Liver (tissue), 3 donors: Measurements from ENCODE around the gene IL1RAPL2.

ENCODE experiments used
- JUND ChIP-seq, 2 donors: IDR thresholded peaks; 2 replicates each; pipeline ENCODE4 v1.6.1; 2016; ENCODE audit warnings: antibody characterized with exemption in 2 of 2
- MAX ChIP-seq: IDR thresholded peaks from 2 replicates; pipeline ENCODE4 v1.6.1; 2016; ENCODE audit warnings: antibody characterized with exemption
- RAD21 ChIP-seq, 2 donors: IDR thresholded peaks; 2 replicates each; pipeline ENCODE4 v1.6.1; 2016; ENCODE audit warnings: antibody characterized with exemption in 2 of 2, mild to moderate bottlenecking in 2 of 2
- RXRA ChIP-seq, 2 donors: IDR thresholded peaks; 2 replicates each; pipeline ENCODE4 v1.6.1; 2017 to 2018; ENCODE audit warnings: antibody characterized with exemption in 2 of 2, mild to moderate bottlenecking in 1 of 2
- SP1 ChIP-seq: IDR thresholded peaks from 2 replicates; pipeline ENCODE4 v1.6.1; 2018; ENCODE audit warnings: antibody characterized with exemption, mild to moderate bottlenecking
- TAF1 ChIP-seq: conservative IDR thresholded peaks from 2 replicates; pipeline ENCODE4 v1.6.1; 2016; ENCODE audit warnings: antibody characterized with exemption, mild to moderate bottlenecking
- ZBTB33 ChIP-seq: IDR thresholded peaks from 2 replicates; pipeline ENCODE4 v1.6.1; 2016; ENCODE audit warnings: antibody characterized with exemption
- TF ChIP-seq, protein P1 (sequence below): IDR thresholded peaks from 2 replicates; pipeline ENCODE4 v1.6.1; 2016; ENCODE audit warnings: antibody characterized with exemption, mild to moderate bottlenecking
- TF ChIP-seq, protein P2 (sequence below): fragments of 150-350 bp; IDR thresholded peaks from 2 replicates; pipeline ENCODE4 v1.5.1; 2017; ENCODE audit warnings: improper control_type of control experiment, low read depth, low read length; ENCODE audit not compliant: missing input control
- donor health status: healthy.
- donor health status: healthy.

- TF ChIP-seq, protein P1, sequence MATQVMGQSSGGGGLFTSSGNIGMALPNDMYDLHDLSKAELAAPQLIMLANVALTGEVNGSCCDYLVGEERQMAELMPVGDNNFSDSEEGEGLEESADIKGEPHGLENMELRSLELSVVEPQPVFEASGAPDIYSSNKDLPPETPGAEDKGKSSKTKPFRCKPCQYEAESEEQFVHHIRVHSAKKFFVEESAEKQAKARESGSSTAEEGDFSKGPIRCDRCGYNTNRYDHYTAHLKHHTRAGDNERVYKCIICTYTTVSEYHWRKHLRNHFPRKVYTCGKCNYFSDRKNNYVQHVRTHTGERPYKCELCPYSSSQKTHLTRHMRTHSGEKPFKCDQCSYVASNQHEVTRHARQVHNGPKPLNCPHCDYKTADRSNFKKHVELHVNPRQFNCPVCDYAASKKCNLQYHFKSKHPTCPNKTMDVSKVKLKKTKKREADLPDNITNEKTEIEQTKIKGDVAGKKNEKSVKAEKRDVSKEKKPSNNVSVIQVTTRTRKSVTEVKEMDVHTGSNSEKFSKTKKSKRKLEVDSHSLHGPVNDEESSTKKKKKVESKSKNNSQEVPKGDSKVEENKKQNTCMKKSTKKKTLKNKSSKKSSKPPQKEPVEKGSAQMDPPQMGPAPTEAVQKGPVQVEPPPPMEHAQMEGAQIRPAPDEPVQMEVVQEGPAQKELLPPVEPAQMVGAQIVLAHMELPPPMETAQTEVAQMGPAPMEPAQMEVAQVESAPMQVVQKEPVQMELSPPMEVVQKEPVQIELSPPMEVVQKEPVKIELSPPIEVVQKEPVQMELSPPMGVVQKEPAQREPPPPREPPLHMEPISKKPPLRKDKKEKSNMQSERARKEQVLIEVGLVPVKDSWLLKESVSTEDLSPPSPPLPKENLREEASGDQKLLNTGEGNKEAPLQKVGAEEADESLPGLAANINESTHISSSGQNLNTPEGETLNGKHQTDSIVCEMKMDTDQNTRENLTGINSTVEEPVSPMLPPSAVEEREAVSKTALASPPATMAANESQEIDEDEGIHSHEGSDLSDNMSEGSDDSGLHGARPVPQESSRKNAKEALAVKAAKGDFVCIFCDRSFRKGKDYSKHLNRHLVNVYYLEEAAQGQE = no peak
- TF ChIP-seq, protein P2, sequence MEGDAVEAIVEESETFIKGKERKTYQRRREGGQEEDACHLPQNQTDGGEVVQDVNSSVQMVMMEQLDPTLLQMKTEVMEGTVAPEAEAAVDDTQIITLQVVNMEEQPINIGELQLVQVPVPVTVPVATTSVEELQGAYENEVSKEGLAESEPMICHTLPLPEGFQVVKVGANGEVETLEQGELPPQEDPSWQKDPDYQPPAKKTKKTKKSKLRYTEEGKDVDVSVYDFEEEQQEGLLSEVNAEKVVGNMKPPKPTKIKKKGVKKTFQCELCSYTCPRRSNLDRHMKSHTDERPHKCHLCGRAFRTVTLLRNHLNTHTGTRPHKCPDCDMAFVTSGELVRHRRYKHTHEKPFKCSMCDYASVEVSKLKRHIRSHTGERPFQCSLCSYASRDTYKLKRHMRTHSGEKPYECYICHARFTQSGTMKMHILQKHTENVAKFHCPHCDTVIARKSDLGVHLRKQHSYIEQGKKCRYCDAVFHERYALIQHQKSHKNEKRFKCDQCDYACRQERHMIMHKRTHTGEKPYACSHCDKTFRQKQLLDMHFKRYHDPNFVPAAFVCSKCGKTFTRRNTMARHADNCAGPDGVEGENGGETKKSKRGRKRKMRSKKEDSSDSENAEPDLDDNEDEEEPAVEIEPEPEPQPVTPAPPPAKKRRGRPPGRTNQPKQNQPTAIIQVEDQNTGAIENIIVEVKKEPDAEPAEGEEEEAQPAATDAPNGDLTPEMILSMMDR = no peak
- TF ChIP-seq MAX = no peak
- TF ChIP-seq ZBTB33 = no peak
- no peak for TF ChIP-seq RXRA (IDR thresholded peaks at IDR 0.05)
- no peak for TF ChIP-seq RAD21 (IDR thresholded peaks at IDR 0.05)
- TF ChIP-seq TAF1 = no peak
- no peak for TF ChIP-seq SP1
- no peak for TF ChIP-seq JUND (IDR thresholded peaks at IDR 0.05)
Measured at GRCh38 chrX:105461016-105461415, 895.0 kb downstream of the IL1RAPL2 start.
